A549 (cell line): Measurements from ENCODE around the gene ZKSCAN7. TPM values are rescaled to one million over a fixed set of nuclear protein-coding genes. Genes with fewer than 3 reads are reported as not detected.

Experiments used
- ATAC-seq, 2 experiments: fragments of 200-7000 bp in 1 of 2; fragments of >200 bp in 1 of 2; cut with Nextera tagmentation in 1 of 2; cut with Tn5 transposase in 1 of 2; 3 replicates each; pipeline versions ENCODE4 v1.8.0 to v1.9.1; 2018 to 2020; ENCODE audit warnings: mild to moderate bottlenecking in 1 of 2, moderate library complexity in 1 of 2
- CTCF ChIA-PET: fragments of 300-600 bp; sonication (Branson Sonifier 250); formaldehyde crosslinking; extraction: SDS; loops from one replicate; lab custom pipeline; 2021; ENCODE audit warnings: antibody characterized with exemption, inconsistent platforms; lab: Yijun Ruan, JAX
- POLR2A ChIA-PET: fragments of 350-600 bp; formaldehyde crosslinking; extraction: SDS; loops from one replicate; lab custom pipeline; 2021; ENCODE audit warnings: antibody characterized with exemption, inconsistent platforms; lab: Yijun Ruan, JAX
- DNase-seq, 2 experiments: peaks; one replicate each; pipeline versions ENCODE4 v3.0.0 to v3.0.0-alpha.2; 2011 to 2016; ENCODE audit warnings: low read depth in 1 of 2, low spot score in 1 of 2
- FAIRE-seq: peaks from 2 replicates; lab custom pipeline; 2011; peaks lifted over from hg19 to GRCh38; lab: Jason Lieb, UNC
- H3K27ac ChIP-seq, 2 experiments: fragments of >200 bp; sonication (Bioruptor Twin); formaldehyde crosslinking; 3 replicates each; pipeline ENCODE4 v1.5.1; 2016 to 2017
- H3K4me1 ChIP-seq: fragments of >200 bp; sonication (Bioruptor Twin); formaldehyde crosslinking; 3 replicates; pipeline ENCODE4 v1.6.1; 2016
- H3K4me2 ChIP-seq: fragments of >200 bp; sonication (Bioruptor Twin); formaldehyde crosslinking; 3 replicates; pipeline ENCODE4 v1.6.1; 2016
- H3K4me3 ChIP-seq: fragments of >200 bp; sonication (Bioruptor Twin); formaldehyde crosslinking; 3 replicates; pipeline ENCODE4 v1.5.1; 2016
- H3K9me3 ChIP-seq: fragments of >200 bp; sonication (Bioruptor Twin); formaldehyde crosslinking; 3 replicates; pipeline ENCODE4 v1.6.1; 2016
- CBX2 ChIP-seq: fragments of 200-600 bp; sonication (generic); IDR thresholded peaks from 2 replicates; pipeline ENCODE4 v1.6.1; 2016; ENCODE audit warnings: low read depth, mild to moderate bottlenecking, borderline replicate concordance
- CBX8 ChIP-seq: fragments of 200-600 bp; sonication (generic); IDR thresholded peaks from 2 replicates; pipeline ENCODE4 v1.6.1; 2016
- EHMT2 ChIP-seq: fragments of 200-600 bp; sonication (generic); IDR thresholded peaks from 2 replicates; pipeline ENCODE4 v1.6.1; 2016; ENCODE audit warnings: antibody characterized with exemption, low read depth, mild to moderate bottlenecking, moderate library complexity
- EP300 ChIP-seq, 2 experiments: fragments of >200 bp; sonication (Bioruptor Twin); formaldehyde crosslinking; IDR thresholded peaks; 2 replicates in 1 of 2; 3 replicates in 1 of 2; pipeline ENCODE4 v1.6.1; 2016 to 2017
- ESRRA ChIP-seq: fragments of 150-350 bp; IDR thresholded peaks from 2 replicates; pipeline ENCODE4 v1.6.1; 2014; ENCODE audit warnings: mild to moderate bottlenecking, low read length, borderline replicate concordance
- FOSB ChIP-seq: fragments of 250-450 bp; sonication (Bioruptor Pico); IDR thresholded peaks from 2 replicates; pipeline ENCODE4 v1.5.0; 2020; ENCODE audit warnings: mild to moderate bottlenecking, moderate library complexity
- GATA3 ChIP-seq: IDR thresholded peaks from 2 replicates; pipeline ENCODE4 v1.6.1; 2012; ENCODE audit warnings: borderline replicate concordance
- HDAC2 ChIP-seq: fragments of 200-600 bp; sonication (generic); IDR thresholded peaks from 2 replicates; pipeline ENCODE4 v1.6.1; 2016
- JUNB ChIP-seq: fragments of >200 bp; sonication (Bioruptor Twin); formaldehyde crosslinking; IDR thresholded peaks from 2 replicates; pipeline ENCODE4 v1.6.1; 2016
- MAFK ChIP-seq: fragments of 450-650 bp; IDR thresholded peaks from 2 replicates; pipeline ENCODE4 v1.6.1; 2014; ENCODE audit not compliant: partially characterized antibody
- MAZ ChIP-seq: fragments of 150-350 bp; IDR thresholded peaks from 2 replicates; pipeline ENCODE4 v1.6.1; 2014; ENCODE audit warnings: antibody characterized with exemption, low read depth, low read length, borderline replicate concordance
- NFE2L2 ChIP-seq: fragments of 150-350 bp; conservative IDR thresholded peaks from 2 replicates; pipeline ENCODE4 v1.6.1; 2014; ENCODE audit warnings: low read length
- NPAS2 ChIP-seq: fragments of 250-450 bp; sonication (Bioruptor Pico); IDR thresholded peaks from 2 replicates; pipeline ENCODE4 v1.8.0; 2022; ENCODE audit warnings: mild to moderate bottlenecking, moderate library complexity, borderline replicate concordance
- PHF8 ChIP-seq: fragments of 200-600 bp; sonication (generic); IDR thresholded peaks from 2 replicates; pipeline ENCODE4 v1.6.1; 2016; ENCODE audit warnings: low read depth, mild to moderate bottlenecking, antibody characterized with exemption, moderate library complexity, borderline replicate concordance
- POLR2A ChIP-seq: IDR thresholded peaks from 2 replicates; pipeline ENCODE4 v1.6.1; 2012; ENCODE audit warnings: mild to moderate bottlenecking, low read length
- RAD21 ChIP-seq, 2 experiments: fragments of >200 bp in 1 of 2; sonication (Bioruptor Twin) in 1 of 2; formaldehyde crosslinking in 1 of 2; IDR thresholded peaks in 1 of 2; conservative IDR thresholded peaks in 1 of 2; 2 replicates in 1 of 2; 3 replicates in 1 of 2; pipeline ENCODE4 v1.6.1; 2012 to 2018; ENCODE audit warnings: inconsistent platforms in 1 of 2
- RARB ChIP-seq: fragments of 250-450 bp; sonication (Bioruptor Pico); IDR thresholded peaks from 2 replicates; pipeline ENCODE4 v1.8.0; 2021; ENCODE audit warnings: mild to moderate bottlenecking, moderate library complexity
- RFX5 ChIP-seq: fragments of 450-650 bp; IDR thresholded peaks from 2 replicates; pipeline ENCODE4 v1.7.1; 2014; ENCODE audit warnings: antibody characterized with exemption, mild to moderate bottlenecking, moderate library complexity
- SMC3 ChIP-seq: fragments of >200 bp; sonication (Bioruptor Twin); formaldehyde crosslinking; IDR thresholded peaks from 3 replicates; pipeline ENCODE4 v1.6.1; 2018; ENCODE audit warnings: inconsistent platforms
- ZC3H11A ChIP-seq: fragments of 450-650 bp; IDR thresholded peaks from 2 replicates; pipeline ENCODE4 v1.6.1; 2014; ENCODE audit warnings: antibody characterized with exemption, mild to moderate bottlenecking
- WGBS: methylation state at CpG from one replicate; pipeline ENCODE4 v1.1.6; 2017; ENCODE audit errors: missing lambda C conversion rate; 5-methylcytosine and 5-hydroxymethylcytosine counted together
- polyA plus RNA-seq, 4 experiments: library from polyadenylated mRNA; depleted of rRNA in 3 of 4; stranded (reverse); fragments of >200 nt; fragmentation: RNase III in 1 of 4; extraction: RNeasy Plus Mini Kit Qiagen cat#74134 plus additional on column Dnase treatment in 1 of 4; gene quantifications; 2 replicates in 3 of 4; 3 replicates in 1 of 4; pipeline ENCODE4 v1.2.3, GENCODE V29; 2011 to 2017
- TF ChIP-seq, protein P1 (sequence below): fragments of >200 bp; sonication (Bioruptor Twin); formaldehyde crosslinking; IDR thresholded peaks from 3 replicates; pipeline ENCODE4 v1.5.1; 2016
- TF ChIP-seq, protein P2 (sequence below): fragments of 450-650 bp; IDR thresholded peaks from 2 replicates; pipeline ENCODE4 v1.6.1; 2014; ENCODE audit warnings: antibody characterized with exemption
- TF ChIP-seq, protein P3 (sequence below): fragments of 250-450 bp; sonication (Bioruptor Pico); IDR thresholded peaks from 2 replicates; pipeline ENCODE4 v1.5.0; 2020; ENCODE audit warnings: low read depth, mild to moderate bottlenecking, moderate library complexity

Gene ZKSCAN7
- polyA plus RNA-seq, 2 of the 4 experiments (the other 2 are of a cell fraction): not detected

DNA sequence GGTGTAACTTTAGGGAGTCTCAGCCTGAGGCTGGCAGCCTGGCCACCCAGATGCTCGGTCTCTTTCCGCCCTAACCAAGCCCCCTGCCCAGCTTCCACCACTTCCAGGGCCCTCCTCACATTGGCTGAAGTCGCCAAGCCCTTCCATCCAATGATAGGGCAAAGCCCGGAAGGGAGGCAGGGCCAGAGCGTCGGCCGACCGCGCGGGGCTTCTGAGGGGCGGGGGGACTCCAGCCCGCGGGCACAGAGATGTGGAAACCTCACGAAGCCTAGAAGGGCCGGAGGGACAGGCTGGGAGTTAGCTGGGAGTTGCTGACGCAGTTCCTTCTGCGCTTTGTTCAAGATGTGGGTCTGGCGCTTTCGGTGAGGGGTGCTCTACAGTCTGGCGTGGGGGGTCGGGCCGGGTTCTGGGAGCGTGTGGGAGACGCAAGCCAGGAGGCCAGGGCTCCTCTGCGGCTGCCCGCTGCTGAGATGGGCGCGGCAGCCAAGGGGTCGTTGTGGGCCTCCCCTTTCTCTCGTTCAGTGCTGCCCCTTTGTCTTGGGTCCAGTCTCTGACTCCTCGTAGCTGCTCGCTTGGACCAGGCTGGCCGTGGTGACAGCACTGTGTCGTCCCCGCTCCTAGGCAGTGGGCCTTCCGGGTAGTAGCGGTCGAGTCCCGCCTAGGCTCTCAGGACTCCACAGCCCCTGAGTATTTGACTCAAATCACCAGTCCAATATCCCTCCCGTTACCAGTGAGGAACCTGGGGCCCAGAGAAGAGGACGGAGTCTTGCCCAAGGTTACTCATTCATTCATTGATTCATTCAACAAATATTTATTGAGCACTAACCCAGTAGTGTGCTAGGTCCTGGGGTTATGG, 29.9 kb downstream of the ZKSCAN7 start, which contains the start of gene ZNF660:
ZNF660 (plus strand) TSS at position 319 of the 856 bp plus-strand sequence. CDS start 9,230 bp downstream, outside the sequence.
- Histone ChIP-seq H3K4me2 (no peak within 1 kb of the TSS), H3K4me1 (no peaks in the 10 kb centered on the region), H3K27ac (no peak within 1 kb of the TSS), H3K9me3 (no peaks in the 10 kb centered on the region), H3K4me3 (no peak within 1 kb of the TSS)
- DNase-seq (no peak), ATAC-seq (no peak), FAIRE-seq (no peak)
- WGBS: 0% methylated on average over 3 of the region's 41 CpGs
- POLR2A ChIA-PET: no interaction called here
- TF ChIP-seq CBX8 (no peak), NFE2L2 (no peak), RARB (CRISPR knock-in tag) (no peak), EP300 (IDR thresholded peaks at IDR 0.05) (no peak), RFX5 (no peak)
- TF ChIP-seq, protein P1, sequence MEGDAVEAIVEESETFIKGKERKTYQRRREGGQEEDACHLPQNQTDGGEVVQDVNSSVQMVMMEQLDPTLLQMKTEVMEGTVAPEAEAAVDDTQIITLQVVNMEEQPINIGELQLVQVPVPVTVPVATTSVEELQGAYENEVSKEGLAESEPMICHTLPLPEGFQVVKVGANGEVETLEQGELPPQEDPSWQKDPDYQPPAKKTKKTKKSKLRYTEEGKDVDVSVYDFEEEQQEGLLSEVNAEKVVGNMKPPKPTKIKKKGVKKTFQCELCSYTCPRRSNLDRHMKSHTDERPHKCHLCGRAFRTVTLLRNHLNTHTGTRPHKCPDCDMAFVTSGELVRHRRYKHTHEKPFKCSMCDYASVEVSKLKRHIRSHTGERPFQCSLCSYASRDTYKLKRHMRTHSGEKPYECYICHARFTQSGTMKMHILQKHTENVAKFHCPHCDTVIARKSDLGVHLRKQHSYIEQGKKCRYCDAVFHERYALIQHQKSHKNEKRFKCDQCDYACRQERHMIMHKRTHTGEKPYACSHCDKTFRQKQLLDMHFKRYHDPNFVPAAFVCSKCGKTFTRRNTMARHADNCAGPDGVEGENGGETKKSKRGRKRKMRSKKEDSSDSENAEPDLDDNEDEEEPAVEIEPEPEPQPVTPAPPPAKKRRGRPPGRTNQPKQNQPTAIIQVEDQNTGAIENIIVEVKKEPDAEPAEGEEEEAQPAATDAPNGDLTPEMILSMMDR: no peak
- TF ChIP-seq, protein P2, sequence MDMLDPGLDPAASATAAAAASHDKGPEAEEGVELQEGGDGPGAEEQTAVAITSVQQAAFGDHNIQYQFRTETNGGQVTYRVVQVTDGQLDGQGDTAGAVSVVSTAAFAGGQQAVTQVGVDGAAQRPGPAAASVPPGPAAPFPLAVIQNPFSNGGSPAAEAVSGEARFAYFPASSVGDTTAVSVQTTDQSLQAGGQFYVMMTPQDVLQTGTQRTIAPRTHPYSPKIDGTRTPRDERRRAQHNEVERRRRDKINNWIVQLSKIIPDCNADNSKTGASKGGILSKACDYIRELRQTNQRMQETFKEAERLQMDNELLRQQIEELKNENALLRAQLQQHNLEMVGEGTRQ: no peak
- CTCF ChIA-PET: no interaction called here

DNA sequence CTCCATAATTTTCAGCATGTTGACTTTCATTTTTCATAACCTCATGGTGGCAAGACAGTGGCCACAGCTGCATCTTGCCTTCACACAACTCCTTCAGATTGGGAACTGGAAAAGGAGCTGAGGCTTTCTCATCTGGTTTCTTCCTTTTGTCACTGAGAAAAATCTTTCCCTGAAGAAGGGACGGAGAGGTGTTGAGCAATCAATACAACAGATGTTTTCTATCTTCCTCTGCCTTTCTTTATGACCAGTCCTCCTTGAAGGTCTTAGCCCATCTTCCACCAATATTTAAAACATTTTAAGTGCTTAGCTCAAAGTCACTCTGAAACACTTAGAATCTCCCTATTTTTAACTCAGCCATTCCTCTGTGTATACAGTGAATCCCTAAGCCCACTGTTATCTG, 41.6 kb downstream of the ZKSCAN7 start:
- ChIA-PET CTCF (no interaction called here), POLR2A (no interaction called here)
- no peak for DNase-seq
- Histone ChIP-seq H3K4me1 (no peaks in the 10 kb centered on the region), H3K4me2 (no peak overlapping the region), H3K27ac (no peak overlapping the region), H3K4me3 (no peak overlapping the region), H3K9me3 (peaks cover 8% of the 10 kb centered on the region; the same call in 2 of the 3 replicates)
- ATAC-seq: no peak
- FAIRE-seq: no peak
- 0% methylated on average over 1 of the region's 1 CpG for WGBS
- TF ChIP-seq PHF8 (no peak), RAD21 (conservative IDR thresholded peaks at IDR 0.05 in 1 of 2, IDR thresholded peaks at IDR 0.05 in 1 of 2) (no peak), CBX2 (no peak), FOSB (CRISPR knock-in tag) (no peak), ZC3H11A (no peak), RARB (CRISPR knock-in tag) (no peak), NPAS2 (CRISPR knock-in tag) (no peak), RFX5 (no peak), POLR2A (no peak), JUNB (no peak), ESRRA (no peak), CBX8 (no peak), EP300 (IDR thresholded peaks at IDR 0.05) (no peak), HDAC2 (no peak), MAFK (no peak), MAZ (no peak), EHMT2 (no peak), SMC3 (no peak), GATA3 (no peak)
- TF ChIP-seq, protein P3, sequence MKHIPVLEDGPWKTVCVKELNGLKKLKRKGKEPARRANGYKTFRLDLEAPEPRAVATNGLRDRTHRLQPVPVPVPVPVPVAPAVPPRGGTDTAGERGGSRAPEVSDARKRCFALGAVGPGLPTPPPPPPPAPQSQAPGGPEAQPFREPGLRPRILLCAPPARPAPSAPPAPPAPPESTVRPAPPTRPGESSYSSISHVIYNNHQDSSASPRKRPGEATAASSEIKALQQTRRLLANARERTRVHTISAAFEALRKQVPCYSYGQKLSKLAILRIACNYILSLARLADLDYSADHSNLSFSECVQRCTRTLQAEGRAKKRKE (CRISPR knock-in tag): no peak
